LNCaP clone FGC (cell line): ENCODE measurements around the gene DRICH1.
"Not testable (repeated sequence)": the region's sequence is repeated elsewhere in the genome, so short reads cannot be mapped to it uniquely, and the experiment has no call there.

Experiments
- DNase-seq: peaks from one replicate; pipeline ENCODE4 v3.0.0-alpha.2; 2011; ENCODE audit warnings: low read depth
- H3K4me3 ChIP-seq: 2 replicates; pipeline ENCODE4 v1.5.1; 2011; ENCODE audit warnings: mild to moderate bottlenecking, low read depth, low read length, control low read depth
- TF ChIP-seq, protein P1 (sequence below): IDR thresholded peaks from 2 replicates; pipeline ENCODE4 v1.5.1; 2012; ENCODE audit warnings: mild to moderate bottlenecking; ENCODE audit not compliant: control insufficient read depth, insufficient read depth; ENCODE audit errors: extremely low read depth

The DRICH1 gene, protein sequence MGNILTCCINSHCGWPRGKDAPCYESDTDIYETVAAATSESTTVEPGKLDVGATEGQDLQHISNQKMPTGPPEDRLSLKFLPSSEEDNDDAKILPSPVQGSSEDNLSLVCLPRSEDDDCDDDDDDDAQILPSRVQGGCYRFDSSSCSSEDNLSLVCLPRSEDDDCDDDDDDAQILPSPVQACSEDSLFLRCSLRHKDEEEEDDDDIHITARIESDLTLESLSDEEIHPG

GRCh38 chr22:23632178-23632577, at the start of gene DRICH1:
Gene DRICH1 (minus strand): TSS chr22:23632321. CDS start chr22:23632023, 298 bp downstream.
- TF ChIP-seq, protein P1, sequence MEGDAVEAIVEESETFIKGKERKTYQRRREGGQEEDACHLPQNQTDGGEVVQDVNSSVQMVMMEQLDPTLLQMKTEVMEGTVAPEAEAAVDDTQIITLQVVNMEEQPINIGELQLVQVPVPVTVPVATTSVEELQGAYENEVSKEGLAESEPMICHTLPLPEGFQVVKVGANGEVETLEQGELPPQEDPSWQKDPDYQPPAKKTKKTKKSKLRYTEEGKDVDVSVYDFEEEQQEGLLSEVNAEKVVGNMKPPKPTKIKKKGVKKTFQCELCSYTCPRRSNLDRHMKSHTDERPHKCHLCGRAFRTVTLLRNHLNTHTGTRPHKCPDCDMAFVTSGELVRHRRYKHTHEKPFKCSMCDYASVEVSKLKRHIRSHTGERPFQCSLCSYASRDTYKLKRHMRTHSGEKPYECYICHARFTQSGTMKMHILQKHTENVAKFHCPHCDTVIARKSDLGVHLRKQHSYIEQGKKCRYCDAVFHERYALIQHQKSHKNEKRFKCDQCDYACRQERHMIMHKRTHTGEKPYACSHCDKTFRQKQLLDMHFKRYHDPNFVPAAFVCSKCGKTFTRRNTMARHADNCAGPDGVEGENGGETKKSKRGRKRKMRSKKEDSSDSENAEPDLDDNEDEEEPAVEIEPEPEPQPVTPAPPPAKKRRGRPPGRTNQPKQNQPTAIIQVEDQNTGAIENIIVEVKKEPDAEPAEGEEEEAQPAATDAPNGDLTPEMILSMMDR = no peak
- no peak for DNase-seq
- H3K4me3 ChIP-seq = no peak within 1 kb of the TSS

DNA sequence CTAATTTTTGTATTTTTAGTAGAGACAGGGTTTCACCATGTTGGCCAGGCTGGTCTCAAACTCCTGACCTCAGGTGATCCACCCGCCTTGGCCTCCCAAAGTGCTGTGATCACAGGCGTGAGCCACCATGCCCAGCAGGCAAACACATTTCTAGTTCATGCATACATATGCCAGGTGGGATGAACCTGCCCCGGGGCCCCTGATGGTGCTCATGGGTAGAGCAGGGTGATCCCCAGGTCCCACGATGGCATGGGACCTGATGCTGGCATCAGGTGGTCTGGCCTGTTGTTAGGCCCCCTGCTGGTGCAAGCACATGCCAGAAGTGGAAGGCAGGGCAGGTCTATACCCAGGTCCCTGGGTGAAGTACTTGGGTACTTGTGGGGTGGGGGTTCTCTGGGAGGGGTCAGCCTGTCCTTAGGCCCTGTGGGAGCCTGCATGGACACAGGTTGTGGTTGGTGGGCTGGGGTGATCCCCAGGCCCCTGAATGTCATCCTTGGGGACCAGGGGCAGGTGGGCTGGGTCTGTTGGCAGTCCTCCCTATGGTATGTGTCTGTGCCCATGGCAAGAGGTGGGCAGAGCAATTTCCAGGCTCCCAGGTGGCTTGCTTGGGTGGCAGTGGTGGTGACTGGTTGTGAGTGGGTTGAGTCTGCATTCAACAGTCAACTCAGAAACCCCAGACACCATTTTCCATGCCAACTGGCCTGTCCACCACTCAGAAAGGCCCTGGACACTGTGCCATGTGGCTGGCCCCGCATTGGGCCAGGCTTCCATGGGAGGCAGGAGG, 49.1 kb upstream of the DRICH1 start:
- H3K4me3 ChIP-seq = no peak overlapping the region
- TF ChIP-seq, protein P1 = no peak
- no peak for DNase-seq

- no peak for DNase-seq
- TF ChIP-seq, protein P1 = no peak
- no peak overlapping the region for H3K4me3 ChIP-seq
Observed at GRCh38 chr22:23678133-23678532, 46.0 kb upstream of the DRICH1 start.

GRCh38 chr22:23677701-23677995, 45.5 kb upstream of the DRICH1 start:
- no peak overlapping the region for H3K4me3 ChIP-seq
- DNase-seq = no peak
- TF ChIP-seq, protein P1 = no peak

DNA sequence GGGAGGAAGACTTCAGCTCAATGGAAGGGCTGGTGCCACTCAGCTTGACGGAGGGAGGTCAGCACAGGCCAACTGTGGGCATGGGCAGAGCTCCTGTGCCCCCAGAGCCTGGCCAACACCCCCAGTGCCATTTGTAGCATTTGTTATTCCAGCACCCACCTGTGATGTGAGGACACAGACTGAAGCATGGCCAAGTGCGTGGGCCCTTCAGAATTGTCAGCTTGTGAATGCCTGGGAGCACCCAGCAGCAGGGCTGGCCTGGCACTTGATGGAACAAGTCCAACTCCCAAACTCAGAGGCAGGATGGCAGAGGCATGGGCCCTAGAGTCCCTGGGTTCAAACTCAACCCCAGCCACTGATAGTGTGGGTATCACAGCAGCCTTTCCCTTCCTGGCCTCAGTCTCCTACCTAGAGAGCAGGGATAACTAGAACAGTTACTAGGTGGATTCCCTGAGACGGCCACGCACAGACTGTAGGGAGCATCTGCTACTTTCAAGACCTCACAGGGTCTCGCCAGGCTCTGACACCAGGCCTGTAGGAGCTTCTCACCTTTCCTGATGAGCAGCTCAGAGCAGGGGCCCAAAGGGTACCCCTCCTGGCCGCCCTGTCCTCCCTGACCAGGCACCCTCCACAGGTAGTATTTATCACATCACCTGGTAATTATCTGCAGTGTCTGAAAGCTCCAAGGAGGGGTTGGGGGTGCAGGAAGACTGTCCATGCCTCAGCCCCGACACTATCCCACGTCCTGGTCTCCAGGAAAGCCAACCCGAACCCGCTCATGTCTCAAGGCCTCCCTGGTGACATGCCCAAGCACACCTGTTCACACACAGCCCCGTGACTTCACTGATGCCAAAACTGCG, 45.0 kb upstream of the DRICH1 start:
- H3K4me3 ChIP-seq, DNase-seq: not testable (repeated sequence)

- no peak overlapping the region for H3K4me3 ChIP-seq
- TF ChIP-seq, protein P1 = no peak
- peak; percentile 1 for DNase-seq
Observed at GRCh38 chr22:23675502-23676415, 43.6 kb upstream of the DRICH1 start.

GRCh38 chr22:23674886-23675501, 42.9 kb upstream of the DRICH1 start:
- not testable (repeated sequence) for H3K4me3 ChIP-seq, DNase-seq
